GM19035 (cell line): Measurements from ENCODE around the gene EDN3.

Source experiments
- ATAC-seq: cut with Tn5 transposase; IDR thresholded peaks from one replicate; pipeline ENCODE4 v1.9.1; 2021; ENCODE audit not compliant: unreplicated experiment

EDN3 gene

DNA sequence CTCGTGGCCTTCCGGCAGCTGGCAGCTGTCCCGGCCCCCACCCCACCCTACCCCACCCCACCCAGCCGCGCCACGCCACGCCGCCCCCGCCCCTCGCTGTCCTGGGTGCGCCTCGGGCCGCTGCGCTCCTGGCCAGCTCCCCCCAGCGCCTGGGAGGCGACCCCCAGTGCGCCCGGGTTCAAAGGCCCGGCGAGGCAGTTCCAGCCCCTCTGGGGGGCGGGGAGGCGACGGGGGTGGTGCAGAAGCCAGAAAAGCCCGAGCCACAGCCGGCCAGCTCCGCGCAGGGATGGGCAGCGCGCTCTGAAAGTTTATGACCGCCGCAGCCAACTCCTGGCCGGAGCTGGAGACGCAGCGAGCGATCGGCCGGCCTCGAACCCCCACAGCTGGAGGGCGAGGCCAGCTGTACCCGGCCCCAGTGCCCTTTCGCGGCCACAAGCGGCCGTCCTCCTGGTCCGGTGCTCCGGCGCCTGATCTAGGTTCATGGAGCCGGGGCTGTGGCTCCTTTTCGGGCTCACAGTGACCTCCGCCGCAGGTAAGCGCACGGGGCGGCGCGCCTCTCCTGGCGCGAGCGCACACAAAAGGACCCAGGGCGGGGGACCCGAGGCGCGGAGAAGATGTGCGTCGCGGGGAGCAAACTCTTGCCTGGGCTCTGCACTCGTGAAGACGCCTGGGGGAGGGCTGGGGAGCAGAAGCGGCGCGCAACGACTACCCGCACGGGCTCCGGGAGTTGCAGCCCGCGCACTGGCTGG lies at the start of gene EDN3:
Gene EDN3 (plus strand): TSS at position 279 of the 749 bp plus-strand sequence. CDS start 202 bp downstream, at position 481.
- ATAC-seq: no peak

DNA sequence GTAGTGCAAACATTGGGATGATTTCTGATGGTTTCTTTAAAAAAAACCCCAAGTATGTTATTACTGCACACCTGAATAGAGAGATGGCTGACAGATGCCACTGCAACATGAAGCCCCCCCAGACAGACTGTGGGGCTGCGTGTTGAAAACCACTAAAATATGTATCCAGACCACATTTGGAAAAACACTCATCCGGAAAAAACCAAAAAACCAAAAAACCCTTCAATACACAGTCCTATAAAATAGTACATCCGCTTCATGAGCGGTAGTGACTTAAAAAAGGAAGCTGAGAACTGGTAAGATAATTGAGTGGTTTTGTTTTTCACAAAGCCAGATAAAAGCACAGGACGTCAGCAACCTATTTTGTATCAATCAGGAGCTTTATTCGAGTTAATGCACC lies 47.1 kb upstream of the EDN3 start:
- ATAC-seq: no peak

DNA sequence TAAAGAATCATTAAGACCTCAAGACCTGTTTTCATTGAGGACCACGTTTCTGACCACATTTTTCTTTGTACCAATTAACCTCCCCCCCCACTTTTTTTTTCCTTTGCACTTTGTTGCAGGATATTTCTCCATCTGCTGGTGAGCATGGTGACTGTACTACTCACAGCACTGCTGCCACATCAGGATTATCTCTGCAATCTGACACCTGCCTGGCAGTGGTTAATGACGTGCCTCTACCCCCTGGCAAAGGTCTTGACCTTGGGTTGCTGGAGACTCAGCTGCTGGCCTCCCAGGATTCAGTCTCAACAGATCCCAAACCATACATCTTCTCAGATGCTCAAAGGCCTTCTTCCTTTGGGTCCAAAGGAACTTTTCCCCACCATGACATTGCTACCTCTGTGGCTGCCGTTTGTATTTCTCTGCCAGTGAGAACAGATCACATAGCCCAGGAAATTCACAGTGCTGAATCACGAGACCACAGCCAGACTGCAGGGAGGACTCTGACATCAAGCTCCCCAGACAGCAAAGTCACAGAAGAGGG lies 46.6 kb upstream of the EDN3 start:
- no peak for ATAC-seq

GRCh38 chr20:59255256-59255655 lies 45.2 kb upstream of the EDN3 start:
- no peak for ATAC-seq

GRCh38 chr20:59258221-59258621 lies 42.2 kb upstream of the EDN3 start:
- ATAC-seq: no peak

- ATAC-seq: no peak
Measured at GRCh38 chr20:59259946-59260345, 40.5 kb upstream of the EDN3 start.

GRCh38 chr20:59265298-59265697 lies 35.1 kb upstream of the EDN3 start:
- ATAC-seq: no peak

DNA sequence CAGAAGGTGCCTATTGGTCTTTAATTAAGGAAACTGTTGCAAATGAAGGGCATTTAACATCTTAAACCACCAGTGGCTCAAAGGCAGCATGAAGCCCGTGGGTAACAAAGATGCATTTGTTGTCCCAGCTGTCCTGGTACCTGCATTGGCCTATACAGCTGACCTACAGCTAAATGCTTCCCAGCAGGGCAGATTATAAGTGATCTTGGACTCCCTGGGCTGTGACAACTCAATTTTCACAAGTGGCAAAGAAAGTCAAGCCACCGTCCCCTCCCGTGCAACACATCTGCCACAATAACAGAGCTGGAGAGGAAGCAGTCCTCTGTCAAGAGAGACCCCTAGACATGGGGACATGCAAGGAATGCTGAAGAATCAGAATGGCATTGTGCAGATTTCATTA lies 31.5 kb upstream of the EDN3 start:
- ATAC-seq: no peak

- no peak for ATAC-seq
Measured at GRCh38 chr20:59269411-59270025, 30.9 kb upstream of the EDN3 start.

- no peak for ATAC-seq
Measured at GRCh38 chr20:59270380-59270779, 30.0 kb upstream of the EDN3 start.

DNA sequence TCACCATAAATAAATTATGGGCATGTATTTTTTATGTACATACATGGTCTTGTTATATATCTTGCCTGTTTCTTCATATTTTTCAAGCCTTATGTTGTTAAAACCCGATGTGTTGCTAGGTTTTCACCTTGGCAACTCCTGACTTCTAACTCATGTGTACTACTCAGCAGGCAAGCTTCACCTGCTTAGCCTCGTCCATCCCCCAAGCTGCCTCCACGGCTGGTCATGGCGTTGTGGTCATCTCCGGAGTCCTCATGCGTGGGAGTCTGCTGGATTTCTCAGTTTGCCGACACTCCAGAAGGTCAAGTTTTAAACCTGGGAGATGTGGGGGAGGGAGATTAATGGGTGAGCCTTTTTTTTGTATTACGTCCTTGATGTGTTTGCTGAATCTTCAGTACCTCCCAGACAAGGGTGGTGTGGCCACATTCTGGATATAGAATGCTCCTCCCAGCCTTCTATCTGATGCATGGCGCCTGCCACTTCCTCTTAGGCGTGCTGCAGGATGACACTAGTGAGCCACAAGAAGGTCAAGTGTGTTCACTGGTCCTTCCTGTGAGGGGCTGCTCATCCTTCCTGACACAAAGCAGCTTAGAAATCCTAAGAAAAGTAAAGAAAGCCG lies 26.6 kb upstream of the EDN3 start:
- ATAC-seq: no peak

GRCh38 chr20:59276938-59277337 lies 23.5 kb upstream of the EDN3 start:
- no peak for ATAC-seq

DNA sequence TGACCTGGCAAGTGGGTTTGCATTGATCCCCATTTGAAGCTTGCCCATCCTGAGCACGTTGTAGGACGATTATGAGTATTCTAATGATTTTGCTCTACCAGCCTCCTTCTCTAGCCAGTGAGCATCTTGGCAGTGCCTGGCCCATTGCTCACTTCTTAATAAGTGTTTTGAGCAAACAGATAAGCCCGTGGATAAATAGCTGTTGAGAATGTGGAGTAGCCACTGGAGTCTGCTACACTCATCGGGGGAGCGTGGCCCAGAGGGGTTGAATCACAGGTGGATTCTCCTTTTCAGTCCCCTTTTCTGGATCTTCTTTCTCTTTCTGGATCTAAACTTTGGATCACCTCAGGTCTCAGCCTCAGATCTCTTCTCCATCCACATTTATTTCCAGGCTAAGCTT lies 15.9 kb upstream of the EDN3 start:
- ATAC-seq: no peak

DNA sequence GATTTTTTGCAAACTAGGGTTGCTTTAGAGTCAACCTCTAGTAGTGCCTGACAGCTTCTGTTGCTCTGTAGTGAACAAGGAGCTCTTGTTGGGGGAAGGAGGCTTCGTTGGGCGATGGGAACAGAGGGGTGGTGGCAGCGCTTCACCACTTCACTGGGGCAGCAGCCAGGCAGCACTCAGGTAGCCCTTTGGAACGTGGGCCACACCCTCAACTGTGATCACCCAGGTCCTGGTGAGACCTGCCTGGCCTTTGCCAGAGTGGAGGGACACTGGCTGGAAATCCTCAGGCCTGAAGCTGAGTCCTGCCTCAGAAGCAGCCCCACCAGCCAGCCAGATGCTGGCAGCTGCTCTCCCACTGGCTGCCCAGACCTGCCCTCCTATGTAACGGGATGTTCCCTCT lies 10.4 kb upstream of the EDN3 start:
- ATAC-seq: no peak

DNA sequence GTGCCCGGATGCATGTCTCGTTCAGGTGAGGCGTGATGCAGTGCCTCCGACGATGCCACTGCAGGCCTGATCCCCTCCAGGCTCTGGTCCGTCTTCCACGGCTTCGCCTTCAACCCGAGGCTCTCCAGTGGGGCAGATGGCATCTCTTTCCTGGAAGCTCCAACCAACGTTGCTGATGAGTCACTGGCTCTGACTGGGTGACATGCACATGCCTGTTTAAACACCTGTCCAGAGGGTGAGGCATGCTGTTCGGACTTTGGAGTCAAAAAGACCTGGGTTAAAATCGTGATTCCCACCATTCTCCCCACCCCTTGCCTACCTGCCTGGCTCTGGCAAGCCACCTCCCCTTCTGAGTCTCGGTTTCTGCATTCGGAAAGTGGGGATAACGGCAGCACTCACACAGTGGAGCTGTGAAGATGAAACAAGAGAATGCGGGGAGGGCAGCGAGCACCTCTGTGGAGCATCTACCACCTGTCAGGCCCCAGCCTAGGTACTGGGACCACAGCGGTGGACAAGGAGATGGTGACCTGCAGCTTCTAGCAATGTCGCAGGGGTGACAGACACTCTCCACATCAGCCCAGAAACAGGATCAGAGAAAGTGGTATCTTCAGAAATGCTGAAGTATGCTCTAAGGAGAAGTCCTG lies 8.5 kb upstream of the EDN3 start:
- no peak for ATAC-seq

- ATAC-seq: no peak
Measured at GRCh38 chr20:59295531-59295930, 4.9 kb upstream of the EDN3 start.

GRCh38 chr20:59297686-59298085 lies 2.7 kb upstream of the EDN3 start:
- no peak for ATAC-seq

- ATAC-seq: no peak
Measured at GRCh38 chr20:59299945-59300332, 472 bp upstream of the EDN3 start.

DNA sequence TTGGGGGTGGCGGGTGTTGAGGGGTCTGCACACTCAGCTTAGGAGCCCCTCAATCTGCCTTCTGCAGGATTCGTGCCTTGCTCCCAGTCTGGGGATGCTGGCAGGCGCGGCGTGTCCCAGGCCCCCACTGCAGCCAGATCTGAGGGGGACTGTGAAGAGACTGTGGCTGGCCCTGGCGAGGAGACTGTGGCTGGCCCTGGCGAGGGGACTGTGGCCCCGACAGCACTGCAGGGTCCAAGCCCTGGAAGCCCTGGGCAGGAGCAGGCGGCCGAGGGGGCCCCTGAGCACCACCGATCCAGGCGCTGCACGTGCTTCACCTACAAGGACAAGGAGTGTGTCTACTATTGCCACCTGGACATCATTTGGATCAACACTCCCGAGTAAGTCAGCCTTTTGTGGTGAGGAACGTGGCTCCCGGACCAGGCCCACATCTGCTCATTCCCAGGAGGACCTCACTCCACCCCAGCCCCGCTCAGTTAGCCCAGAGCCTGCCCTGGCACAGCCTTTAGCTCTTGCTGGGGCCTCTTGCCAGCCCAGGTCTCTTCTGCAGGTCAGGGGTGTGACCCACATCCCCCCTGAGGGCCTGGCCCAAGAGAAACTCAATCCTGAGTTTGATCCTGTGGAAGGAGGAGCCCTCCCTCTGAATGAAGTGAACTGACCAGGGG lies 1.1 kb downstream of the EDN3 start:
- no peak for ATAC-seq

GRCh38 chr20:59305908-59306655 lies 5.7 kb downstream of the EDN3 start:
- no peak for ATAC-seq
